Muscle layer of duodenum (tissue), 2 donors: ENCODE measurements around the gene NXT2.
"Not testable (repeated sequence)": the region's sequence is repeated elsewhere in the genome, so short reads cannot be mapped to it uniquely, and the experiment has no call there.

ENCODE experiments used
- H3K27ac ChIP-seq: one replicate; pipeline ENCODE4 v1.7.0; 2013; ENCODE audit warnings: mild to moderate bottlenecking, low read length
- H3K27me3 ChIP-seq: one replicate; pipeline ENCODE4 v1.7.0; 2013; ENCODE audit warnings: low read depth, mild to moderate bottlenecking, control low read depth, low read length
- H3K36me3 ChIP-seq, 2 donors: one replicate each; pipeline ENCODE4 v1.7.0; 2013; ENCODE audit warnings: low read length in 2 of 2, control low read depth in 1 of 2, mild to moderate bottlenecking in 1 of 2; ENCODE audit not compliant: insufficient read depth in 2 of 2, control insufficient read depth in 1 of 2
- H3K4me1 ChIP-seq, 2 donors: one replicate each; pipeline ENCODE4 v1.7.0; 2013; ENCODE audit warnings: low read length in 2 of 2, mild to moderate bottlenecking in 2 of 2, control low read depth in 1 of 2, moderate library complexity in 1 of 2; ENCODE audit not compliant: insufficient read depth in 2 of 2, control insufficient read depth in 1 of 2
- H3K4me3 ChIP-seq, 2 donors: one replicate each; pipeline ENCODE4 v1.7.0; 2013; ENCODE audit warnings: low read length in 2 of 2, low read depth in 1 of 2, mild to moderate bottlenecking in 1 of 2
- H3K9me3 ChIP-seq, 2 donors: one replicate each; pipeline ENCODE4 v1.7.0; 2013; ENCODE audit warnings: low read length in 2 of 2, control low read depth in 1 of 2, mild to moderate bottlenecking in 1 of 2; ENCODE audit not compliant: control insufficient read depth in 1 of 2
- donor health status: healthy.

The NXT2 gene

DNA sequence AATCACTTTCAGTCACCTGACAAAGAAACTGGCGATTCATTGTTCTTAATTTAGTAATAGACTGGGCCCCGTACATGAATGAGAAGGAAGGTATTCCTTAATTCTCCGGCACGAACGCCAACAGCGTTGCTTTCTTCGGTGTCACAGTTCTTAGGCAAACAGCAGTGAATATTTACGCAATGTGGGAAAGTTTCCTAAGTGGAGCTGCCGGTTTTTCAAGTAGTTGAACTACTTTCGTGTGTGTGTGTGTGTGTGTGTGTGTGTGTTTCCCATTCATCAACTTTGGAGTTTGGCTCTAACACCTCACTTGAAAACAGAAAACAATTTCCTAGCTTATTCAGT lies 651 bp downstream of the NXT2 start:
- Histone ChIP-seq H3K9me3 (no peaks in the 10 kb centered on the region), H3K36me3 (no peaks in the 10 kb centered on the region), H3K27ac (peak overlapping the region; percentile 92), H3K4me3 (peak overlapping the region; percentile 58 to 71), H3K4me1 (peaks cover 0 to 4% of the 10 kb centered on the region in 2 donors), H3K27me3 (no peaks in the 10 kb centered on the region)

DNA sequence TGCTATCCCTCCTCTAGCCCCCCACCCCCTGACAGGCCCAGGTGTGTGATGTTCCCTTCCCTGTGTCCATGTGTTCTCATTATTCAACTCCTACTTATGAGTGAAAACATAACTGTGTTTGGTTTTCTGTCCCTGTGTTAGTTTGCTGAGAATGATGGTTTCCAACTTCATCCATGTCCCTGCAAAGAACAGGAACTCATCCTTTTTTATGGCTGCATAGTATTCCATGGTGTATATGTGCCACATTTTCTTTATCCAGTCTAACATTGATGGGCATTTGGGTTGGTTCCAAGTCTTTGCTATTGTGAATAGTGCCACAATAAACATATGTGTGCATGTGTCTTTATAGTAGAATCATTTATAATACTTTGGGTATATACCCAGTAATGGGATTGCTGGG lies 2.4 kb downstream of the NXT2 start:
- not testable (repeated sequence) for H3K27me3 ChIP-seq, H3K36me3 ChIP-seq, H3K9me3 ChIP-seq, H3K4me3 ChIP-seq, H3K27ac ChIP-seq, H3K4me1 ChIP-seq

DNA sequence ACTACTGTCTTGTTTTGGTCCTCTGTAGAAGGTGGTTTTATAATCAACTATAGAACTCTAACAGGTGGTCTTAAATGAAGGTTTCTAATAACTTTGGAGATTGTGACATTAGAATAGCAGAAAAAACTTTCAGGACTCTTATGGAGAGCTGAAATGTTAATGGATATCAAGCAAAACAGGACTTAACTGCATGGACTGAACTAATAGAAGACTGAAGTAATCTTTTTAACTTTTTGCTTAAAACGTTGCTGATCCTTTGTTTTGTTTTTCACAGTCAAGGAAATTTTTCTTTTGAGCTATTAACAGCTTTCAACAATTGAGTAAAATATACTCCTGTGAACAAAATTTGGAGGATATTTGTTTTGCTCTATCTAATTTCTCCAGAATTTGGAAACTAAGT lies 17.2 kb downstream of the NXT2 start:
- Histone ChIP-seq H3K36me3 (no peaks in the 10 kb centered on the region), H3K9me3 (no peaks in the 10 kb centered on the region), H3K4me3 (no peak overlapping the region), H3K27ac (no peak overlapping the region), H3K27me3 (no peaks in the 10 kb centered on the region), H3K4me1 (no peaks in the 10 kb centered on the region)

DNA sequence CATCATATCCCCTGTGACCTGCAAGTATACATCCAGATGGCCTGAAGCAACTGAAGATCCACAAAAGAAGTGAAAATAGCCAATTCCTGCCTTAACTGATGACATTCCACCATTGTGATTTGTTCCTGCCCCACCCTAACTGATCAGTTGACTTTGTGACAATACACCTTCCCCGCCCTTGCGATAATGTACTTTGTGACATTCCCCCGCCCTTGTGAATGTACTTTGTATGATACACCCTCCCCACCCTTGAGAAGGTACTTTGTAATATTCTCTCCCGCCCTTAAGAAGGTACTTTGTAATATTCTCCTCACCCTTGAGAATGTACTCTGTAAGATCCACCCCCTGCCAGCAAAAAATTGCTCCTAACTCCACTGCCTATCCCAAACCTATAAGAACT lies 39.4 kb downstream of the NXT2 start:
- not testable (repeated sequence) for H3K27ac ChIP-seq, H3K9me3 ChIP-seq, H3K4me1 ChIP-seq, H3K36me3 ChIP-seq, H3K4me3 ChIP-seq, H3K27me3 ChIP-seq

DNA sequence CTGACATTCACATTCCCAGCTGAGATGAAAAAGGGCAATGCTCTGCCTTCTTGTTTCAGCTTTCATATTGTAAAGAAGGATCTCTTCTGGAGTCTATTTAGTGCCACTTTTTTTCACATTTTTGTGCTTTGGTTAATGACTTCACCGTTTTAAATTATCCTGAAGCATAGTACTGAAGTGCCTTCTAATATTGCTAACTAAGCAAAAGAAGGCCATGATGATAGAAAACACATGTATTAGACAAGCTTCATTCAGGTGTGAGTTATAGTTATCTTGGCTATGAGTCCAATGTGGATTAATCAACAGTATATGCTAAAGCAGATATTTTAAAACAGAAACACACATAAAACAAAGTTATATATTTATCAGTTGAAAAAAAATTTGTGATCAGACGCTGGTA lies 40.4 kb downstream of the NXT2 start:
- H3K27me3 ChIP-seq: no peaks in the 10 kb centered on the region

DNA sequence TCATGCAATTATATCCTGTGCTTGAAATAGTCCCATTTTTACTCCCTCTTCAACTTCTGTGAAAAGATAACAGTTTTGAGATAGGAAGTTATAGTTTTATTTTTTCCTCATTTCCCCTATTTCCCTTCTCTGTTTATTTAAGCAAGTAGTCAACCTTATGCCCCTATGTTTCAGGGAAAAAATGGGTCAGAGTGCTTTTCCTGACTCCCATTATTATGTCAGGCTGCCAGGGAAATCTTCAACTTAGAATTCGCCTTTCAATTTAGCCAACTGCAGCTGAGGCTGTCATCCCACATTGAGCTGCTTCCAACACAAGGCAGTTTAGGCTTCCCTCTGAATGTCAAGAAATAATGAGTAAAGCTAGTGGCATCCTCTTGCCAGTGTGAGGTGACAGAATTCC lies 42.3 kb downstream of the NXT2 start:
- H3K4me3 ChIP-seq: no peak overlapping the region
- H3K4me1 ChIP-seq: no peaks in the 10 kb centered on the region
- no peaks in the 10 kb centered on the region for H3K9me3 ChIP-seq
- H3K27me3 ChIP-seq: no peaks in the 10 kb centered on the region
- no peak overlapping the region for H3K27ac ChIP-seq
- H3K36me3 ChIP-seq: no peaks in the 10 kb centered on the region

More for the DNA sequence above, 40.4 kb downstream of the NXT2 start:
- H3K9me3 ChIP-seq: no peaks in the 10 kb centered on the region
- H3K27ac ChIP-seq: no peak overlapping the region
- no peaks in the 10 kb centered on the region for H3K4me1 ChIP-seq
- no peak overlapping the region for H3K4me3 ChIP-seq
- no peaks in the 10 kb centered on the region for H3K36me3 ChIP-seq

DNA sequence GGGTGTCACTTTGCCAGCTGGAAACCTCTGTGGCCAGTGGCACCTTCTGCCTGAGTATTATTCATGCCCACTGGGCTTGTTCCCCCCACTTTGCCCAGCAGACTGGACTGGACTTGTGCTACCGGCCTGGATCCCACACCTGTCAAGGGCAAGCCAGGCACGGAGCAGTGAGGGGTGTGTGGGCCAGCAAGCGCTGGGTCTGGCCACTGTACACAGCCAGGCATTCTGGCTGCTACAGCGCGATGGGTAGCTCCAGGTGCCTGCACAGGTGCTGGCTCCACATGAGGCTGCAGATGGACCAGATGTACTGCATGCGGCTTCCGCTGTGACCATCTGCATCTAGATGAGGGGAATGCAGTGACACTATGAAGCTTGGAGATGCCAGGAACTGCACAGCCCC lies 48.8 kb downstream of the NXT2 start:
- Histone ChIP-seq H3K36me3 (no peaks in the 10 kb centered on the region), H3K4me1 (no peaks in the 10 kb centered on the region), H3K27ac (no peak overlapping the region), H3K4me3 (no peak overlapping the region), H3K27me3 (no peaks in the 10 kb centered on the region), H3K9me3 (no peaks in the 10 kb centered on the region)

DNA sequence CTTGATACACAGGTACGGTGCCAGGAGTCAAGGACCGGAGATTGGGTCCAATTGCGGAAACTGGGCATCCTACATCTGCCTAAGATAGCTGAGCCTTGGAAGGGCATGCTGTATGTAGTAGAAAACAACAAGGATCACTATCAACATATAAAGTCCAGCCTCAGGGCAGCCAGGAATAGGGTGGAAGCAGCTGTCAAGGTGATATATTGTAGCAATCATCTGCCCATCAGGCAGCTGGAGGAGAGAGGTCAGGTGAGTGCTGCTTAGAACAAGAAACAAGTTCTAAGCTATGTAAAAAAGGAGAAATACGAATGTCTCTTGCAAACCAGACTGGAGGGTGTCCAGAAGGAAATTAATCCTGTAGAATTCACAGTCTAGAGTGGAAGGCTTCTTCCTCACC lies 53.5 kb downstream of the NXT2 start:
- Histone ChIP-seq H3K36me3 (no peaks in the 10 kb centered on the region), H3K9me3 (no peaks in the 10 kb centered on the region), H3K4me1 (no peaks in the 10 kb centered on the region), H3K27ac (no peak overlapping the region), H3K27me3 (no peaks in the 10 kb centered on the region), H3K4me3 (no peak overlapping the region)
